HL-60 (cell line): Measurements from ENCODE around the gene SGK1.

Experiments
- DNase-seq, 2 experiments: peaks; one replicate each; pipeline ENCODE4 v3.0.0-alpha.2; 2010 to 2020; ENCODE audit warnings: low read depth in 1 of 2, low spot score in 1 of 2
- H3K27ac ChIP-seq: fragments of 250-450 bp; sonication (Bioruptor Pico); replicated peaks from 2 replicates; pipeline ENCODE4 v1.5.1; 2020; ENCODE audit warnings: mild to moderate bottlenecking, moderate library complexity
- H3K27me3 ChIP-seq: fragments of 250-450 bp; sonication (Bioruptor Pico); 2 replicates; pipeline ENCODE4 v1.5.1; 2021; ENCODE audit warnings: mild to moderate bottlenecking, moderate library complexity; ENCODE audit not compliant: insufficient read depth, poor library complexity, severe bottlenecking
- H3K4me3 ChIP-seq: replicated peaks from 2 replicates; pipeline ENCODE4 v1.5.1; 2011; ENCODE audit warnings: mild to moderate bottlenecking, control low read depth, low read length; ENCODE audit not compliant: insufficient read depth
- GABPA ChIP-seq: IDR thresholded peaks from 2 replicates; pipeline ENCODE4 v1.6.1; 2012; ENCODE audit warnings: low read depth
- POLR2AphosphoS5 ChIP-seq: IDR thresholded peaks from 2 replicates; pipeline ENCODE4 v1.6.1; 2012; ENCODE audit warnings: low read depth
- SPI1 ChIP-seq: IDR thresholded peaks from 2 replicates; pipeline ENCODE4 v1.6.1; 2012; ENCODE audit warnings: low read depth, mild to moderate bottlenecking, borderline replicate concordance
- long read RNA-seq: library from polyadenylated mRNA; unstranded; transcript quantifications from one replicate; pipeline ENCODE4 v2.0.0, GENCODE V29; 2020
- TF ChIP-seq, protein P1 (sequence below): IDR thresholded peaks from 2 replicates; pipeline ENCODE4 v1.6.1; 2012; ENCODE audit warnings: low read depth; ENCODE audit not compliant: insufficient replicate concordance
- TF ChIP-seq, protein P2 (sequence below): IDR thresholded peaks from one replicate; pipeline ENCODE4 v1.5.1; 2011; ENCODE audit warnings: low read length, control low read depth, inconsistent platforms; ENCODE audit not compliant: insufficient read depth

The SGK1 gene
- long read RNA-seq, partial matches to known transcripts = 0 of 2 reads
- long read RNA-seq, other reads (novel, unspliced or antisense) = 0 of 2 reads

DNA sequence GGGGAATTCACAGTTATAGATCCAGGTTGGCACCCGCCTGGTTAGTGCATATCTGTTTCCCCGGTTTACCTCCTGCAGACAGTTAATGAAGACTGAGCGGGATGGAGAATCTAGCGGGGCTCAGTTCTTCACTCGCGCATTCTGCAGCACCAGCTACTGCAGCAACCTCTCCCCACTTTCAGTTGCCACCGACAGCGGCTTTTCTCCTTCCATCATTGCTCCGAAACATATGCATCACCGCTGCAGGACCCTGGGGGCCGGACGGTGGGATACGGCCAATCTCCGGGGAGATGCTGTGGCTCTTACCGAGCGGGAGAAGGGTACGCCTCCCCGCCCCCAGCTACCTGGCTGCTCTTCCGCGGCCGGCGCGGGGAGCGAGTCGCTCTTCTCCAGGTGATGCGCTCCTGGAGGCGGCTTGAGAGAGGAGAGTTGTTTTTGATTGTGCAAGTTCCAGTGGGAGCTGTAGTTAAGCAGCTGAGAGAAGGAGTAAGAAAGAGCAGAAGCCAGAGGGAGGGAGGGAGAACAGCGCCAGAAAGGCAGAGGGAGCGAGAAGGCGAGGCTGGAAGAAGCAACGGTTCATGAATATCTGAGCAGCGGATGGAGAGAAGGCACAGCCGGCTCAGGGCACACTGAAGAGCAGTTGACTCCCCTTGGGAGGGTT lies at the start of gene SGK1:
Gene SGK1 (minus strand): TSS at position 642 of the 661 bp plus-strand sequence. CDS start 652 bp downstream, outside the sequence.
- H3K27me3 ChIP-seq = no peaks in the 10 kb centered on the region
- no peak within 1 kb of the TSS for H3K27ac ChIP-seq
- DNase-seq = no peak
- H3K4me3 ChIP-seq = no peak within 1 kb of the TSS
- TF ChIP-seq, protein P1, sequence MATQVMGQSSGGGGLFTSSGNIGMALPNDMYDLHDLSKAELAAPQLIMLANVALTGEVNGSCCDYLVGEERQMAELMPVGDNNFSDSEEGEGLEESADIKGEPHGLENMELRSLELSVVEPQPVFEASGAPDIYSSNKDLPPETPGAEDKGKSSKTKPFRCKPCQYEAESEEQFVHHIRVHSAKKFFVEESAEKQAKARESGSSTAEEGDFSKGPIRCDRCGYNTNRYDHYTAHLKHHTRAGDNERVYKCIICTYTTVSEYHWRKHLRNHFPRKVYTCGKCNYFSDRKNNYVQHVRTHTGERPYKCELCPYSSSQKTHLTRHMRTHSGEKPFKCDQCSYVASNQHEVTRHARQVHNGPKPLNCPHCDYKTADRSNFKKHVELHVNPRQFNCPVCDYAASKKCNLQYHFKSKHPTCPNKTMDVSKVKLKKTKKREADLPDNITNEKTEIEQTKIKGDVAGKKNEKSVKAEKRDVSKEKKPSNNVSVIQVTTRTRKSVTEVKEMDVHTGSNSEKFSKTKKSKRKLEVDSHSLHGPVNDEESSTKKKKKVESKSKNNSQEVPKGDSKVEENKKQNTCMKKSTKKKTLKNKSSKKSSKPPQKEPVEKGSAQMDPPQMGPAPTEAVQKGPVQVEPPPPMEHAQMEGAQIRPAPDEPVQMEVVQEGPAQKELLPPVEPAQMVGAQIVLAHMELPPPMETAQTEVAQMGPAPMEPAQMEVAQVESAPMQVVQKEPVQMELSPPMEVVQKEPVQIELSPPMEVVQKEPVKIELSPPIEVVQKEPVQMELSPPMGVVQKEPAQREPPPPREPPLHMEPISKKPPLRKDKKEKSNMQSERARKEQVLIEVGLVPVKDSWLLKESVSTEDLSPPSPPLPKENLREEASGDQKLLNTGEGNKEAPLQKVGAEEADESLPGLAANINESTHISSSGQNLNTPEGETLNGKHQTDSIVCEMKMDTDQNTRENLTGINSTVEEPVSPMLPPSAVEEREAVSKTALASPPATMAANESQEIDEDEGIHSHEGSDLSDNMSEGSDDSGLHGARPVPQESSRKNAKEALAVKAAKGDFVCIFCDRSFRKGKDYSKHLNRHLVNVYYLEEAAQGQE = no peak
- TF ChIP-seq POLR2AphosphoS5 (no peak), GABPA (no peak), SPI1 (no peak)
- TF ChIP-seq, protein P2, sequence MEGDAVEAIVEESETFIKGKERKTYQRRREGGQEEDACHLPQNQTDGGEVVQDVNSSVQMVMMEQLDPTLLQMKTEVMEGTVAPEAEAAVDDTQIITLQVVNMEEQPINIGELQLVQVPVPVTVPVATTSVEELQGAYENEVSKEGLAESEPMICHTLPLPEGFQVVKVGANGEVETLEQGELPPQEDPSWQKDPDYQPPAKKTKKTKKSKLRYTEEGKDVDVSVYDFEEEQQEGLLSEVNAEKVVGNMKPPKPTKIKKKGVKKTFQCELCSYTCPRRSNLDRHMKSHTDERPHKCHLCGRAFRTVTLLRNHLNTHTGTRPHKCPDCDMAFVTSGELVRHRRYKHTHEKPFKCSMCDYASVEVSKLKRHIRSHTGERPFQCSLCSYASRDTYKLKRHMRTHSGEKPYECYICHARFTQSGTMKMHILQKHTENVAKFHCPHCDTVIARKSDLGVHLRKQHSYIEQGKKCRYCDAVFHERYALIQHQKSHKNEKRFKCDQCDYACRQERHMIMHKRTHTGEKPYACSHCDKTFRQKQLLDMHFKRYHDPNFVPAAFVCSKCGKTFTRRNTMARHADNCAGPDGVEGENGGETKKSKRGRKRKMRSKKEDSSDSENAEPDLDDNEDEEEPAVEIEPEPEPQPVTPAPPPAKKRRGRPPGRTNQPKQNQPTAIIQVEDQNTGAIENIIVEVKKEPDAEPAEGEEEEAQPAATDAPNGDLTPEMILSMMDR = no peak

DNA sequence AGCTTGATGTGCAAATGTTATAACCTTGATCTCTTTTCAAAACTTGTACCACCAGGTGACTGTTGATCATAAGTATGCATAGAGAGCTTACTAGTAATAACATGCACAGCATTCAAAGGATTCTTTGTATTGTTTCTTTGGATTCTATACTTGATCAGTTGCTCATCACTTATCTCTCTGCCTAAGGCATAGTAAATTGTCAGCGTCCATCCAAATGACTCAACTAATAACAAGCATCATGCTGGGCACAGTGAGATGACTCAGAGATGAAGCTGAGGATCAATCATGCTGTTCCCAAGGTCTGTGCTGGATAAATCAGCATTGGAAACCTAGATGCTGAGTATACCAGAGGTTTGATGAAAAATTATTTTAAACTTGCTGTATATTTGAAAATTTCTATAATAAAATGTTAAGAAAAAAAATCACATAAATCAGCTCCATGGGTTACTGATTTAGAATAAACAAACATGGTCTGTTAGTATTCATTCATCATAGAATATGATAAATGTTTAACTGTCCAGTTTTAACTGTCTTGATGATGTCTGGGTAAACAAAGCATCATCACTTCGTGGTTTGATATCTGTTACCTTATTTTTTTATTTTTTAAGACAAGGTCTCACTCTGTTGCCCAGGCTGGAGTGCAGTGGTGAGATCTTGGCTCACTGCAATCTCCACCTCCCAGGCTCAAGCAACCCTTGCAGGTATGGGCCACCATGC lies 45.6 kb upstream of the SGK1 start:
- TF ChIP-seq, protein P1 = no peak
- TF ChIP-seq POLR2AphosphoS5 (no peak), SPI1 (no peak), GABPA (no peak)
- TF ChIP-seq, protein P2 = no peak
- no peaks in the 10 kb centered on the region for H3K27me3 ChIP-seq
- no peak overlapping the region for H3K4me3 ChIP-seq
- H3K27ac ChIP-seq = no peak overlapping the region
- no peak for DNase-seq

DNA sequence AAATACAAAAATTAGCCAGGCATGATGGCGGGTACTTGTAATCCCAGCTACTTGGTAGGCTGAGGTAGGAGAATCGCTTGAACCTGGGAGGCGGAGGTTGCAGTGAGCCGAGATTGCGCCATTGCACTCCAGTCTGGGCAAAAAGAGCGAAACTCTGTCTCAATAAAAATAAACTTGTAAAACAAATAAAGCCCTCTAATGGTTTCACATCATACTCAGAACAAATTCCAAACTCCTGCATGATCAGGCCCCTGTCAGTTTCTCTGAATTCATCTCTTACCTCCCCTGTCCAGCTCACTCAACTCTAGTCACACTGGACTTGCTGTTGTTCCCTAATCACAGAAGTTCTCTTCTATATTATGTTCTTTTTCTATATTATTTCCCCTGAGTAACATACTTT lies 43.1 kb upstream of the SGK1 start:
- DNase-seq = no peak
- TF ChIP-seq GABPA (no peak), SPI1 (no peak), POLR2AphosphoS5 (no peak)
- TF ChIP-seq, protein P1 = no peak
- TF ChIP-seq, protein P2 = no peak
- Histone ChIP-seq H3K27ac (no peak overlapping the region), H3K27me3 (no peaks in the 10 kb centered on the region), H3K4me3 (no peak overlapping the region)
